GM21381 (cell line): ENCODE results near the gene CBX2.

Source experiments
- ATAC-seq: cut with Tn5 transposase; IDR thresholded peaks from one replicate; pipeline ENCODE4 v1.9.1; 2021; ENCODE audit warnings: mild to moderate bottlenecking, moderate library complexity; ENCODE audit not compliant: unreplicated experiment

The CBX2 gene

GRCh38 chr17:79811011-79811867, 33.3 kb downstream of the CBX2 start:
- ATAC-seq = no peak

GRCh38 chr17:79811868-79812352, 34.0 kb downstream of the CBX2 start:
- ATAC-seq = no peak

GRCh38 chr17:79812353-79813258, 34.7 kb downstream of the CBX2 start:
- no peak for ATAC-seq

- ATAC-seq = no peak
These were observed 35.6 kb downstream of the CBX2 start for GRCh38 chr17:79813297-79814126.

GRCh38 chr17:79814127-79814973, 36.4 kb downstream of the CBX2 start:
- no peak for ATAC-seq

GRCh38 chr17:79814974-79815835, 37.3 kb downstream of the CBX2 start:
- no peak for ATAC-seq

- ATAC-seq = no peak
These were observed 38.0 kb downstream of the CBX2 start for GRCh38 chr17:79815836-79816461.

- no peak for ATAC-seq
These were observed 40.2 kb downstream of the CBX2 start for GRCh38 chr17:79818026-79818758.

GRCh38 chr17:79819085-79819484, 41.1 kb downstream of the CBX2 start:
- ATAC-seq = no peak

- no peak for ATAC-seq
These were observed 41.8 kb downstream of the CBX2 start for GRCh38 chr17:79819534-79820276.

- no peak for ATAC-seq
These were observed 43.0 kb downstream of the CBX2 start for GRCh38 chr17:79820959-79821330.

- no peak for ATAC-seq
These were observed 43.6 kb downstream of the CBX2 start for GRCh38 chr17:79821331-79822095.

- no peak for ATAC-seq
These were observed 44.7 kb downstream of the CBX2 start for GRCh38 chr17:79822583-79823124.

- ATAC-seq = no peak
These were observed 46.3 kb downstream of the CBX2 start for GRCh38 chr17:79824234-79824633.

- no peak for ATAC-seq
These were observed 47.1 kb downstream of the CBX2 start for GRCh38 chr17:79824893-79825579.

- no peak for ATAC-seq
These were observed 47.6 kb downstream of the CBX2 start for GRCh38 chr17:79825580-79825921.
